Epithelial cell of proximal tubule (primary cell): ENCODE data around the gene TTC39C. TPM values are rescaled to one million over a fixed set of nuclear protein-coding genes. Genes with fewer than 3 reads are reported as not detected.

Source experiments
- DNase-seq: peaks from one replicate; pipeline ENCODE4 v3.0.0-alpha.2; 2011; ENCODE audit warnings: low read depth
- H3K4me3 ChIP-seq: 2 replicates; pipeline ENCODE4 v1.5.1; 2011; ENCODE audit warnings: low read depth, mild to moderate bottlenecking, low read length
- total RNA-seq: library from RNA; depleted of rRNA; stranded (reverse); fragments of >200 nt; gene quantifications from 2 replicates; pipeline ENCODE4 v1.2.3, GENCODE V29; 2015
- TF ChIP-seq, protein P1 (sequence below): conservative IDR thresholded peaks from 2 replicates; pipeline ENCODE4 v1.5.1; 2012; ENCODE audit warnings: low read depth, mild to moderate bottlenecking, low read length

The TTC39C gene
- total RNA-seq, 1 donor from 2014 or later = 11.2 TPM

DNA sequence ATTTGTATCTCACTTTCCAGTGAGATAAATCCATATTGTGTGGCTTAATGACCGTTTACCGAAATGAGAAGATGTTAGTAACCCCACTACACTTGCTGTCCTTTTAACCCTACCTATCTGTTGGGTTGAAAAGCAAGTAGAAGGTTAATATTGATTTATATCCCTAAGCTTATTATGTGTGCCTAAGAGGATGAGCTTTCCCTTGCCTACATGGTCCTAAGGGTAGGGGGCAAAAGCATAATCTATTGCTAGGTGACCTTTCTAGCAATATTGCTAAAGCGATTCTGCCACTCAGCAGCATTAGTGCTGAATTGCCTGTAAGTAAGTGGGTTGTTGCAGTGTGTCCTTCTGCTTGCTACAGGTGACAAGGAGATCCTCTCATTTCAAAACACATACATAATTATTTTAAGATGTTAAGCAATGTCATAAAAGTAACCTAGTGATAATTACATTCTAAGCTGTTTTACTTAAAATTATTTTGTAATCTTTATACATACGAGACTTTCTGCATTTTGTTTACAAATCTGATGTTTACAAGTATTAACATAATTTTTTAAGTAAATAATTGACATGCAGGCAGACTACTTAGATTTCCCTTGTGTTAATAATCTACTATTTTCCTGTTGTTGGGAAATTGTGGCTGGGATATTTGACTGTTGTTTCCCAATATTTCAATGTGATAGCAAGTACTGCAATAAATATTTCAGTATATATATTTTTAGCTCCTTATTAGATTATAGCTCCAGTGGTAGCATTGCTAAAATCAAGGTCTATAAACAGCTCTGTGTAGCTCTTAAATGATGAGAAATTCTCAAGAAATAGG is 75.2 kb downstream of the TTC39C start:
- H3K4me3 ChIP-seq = no peak overlapping the region
- TF ChIP-seq, protein P1, sequence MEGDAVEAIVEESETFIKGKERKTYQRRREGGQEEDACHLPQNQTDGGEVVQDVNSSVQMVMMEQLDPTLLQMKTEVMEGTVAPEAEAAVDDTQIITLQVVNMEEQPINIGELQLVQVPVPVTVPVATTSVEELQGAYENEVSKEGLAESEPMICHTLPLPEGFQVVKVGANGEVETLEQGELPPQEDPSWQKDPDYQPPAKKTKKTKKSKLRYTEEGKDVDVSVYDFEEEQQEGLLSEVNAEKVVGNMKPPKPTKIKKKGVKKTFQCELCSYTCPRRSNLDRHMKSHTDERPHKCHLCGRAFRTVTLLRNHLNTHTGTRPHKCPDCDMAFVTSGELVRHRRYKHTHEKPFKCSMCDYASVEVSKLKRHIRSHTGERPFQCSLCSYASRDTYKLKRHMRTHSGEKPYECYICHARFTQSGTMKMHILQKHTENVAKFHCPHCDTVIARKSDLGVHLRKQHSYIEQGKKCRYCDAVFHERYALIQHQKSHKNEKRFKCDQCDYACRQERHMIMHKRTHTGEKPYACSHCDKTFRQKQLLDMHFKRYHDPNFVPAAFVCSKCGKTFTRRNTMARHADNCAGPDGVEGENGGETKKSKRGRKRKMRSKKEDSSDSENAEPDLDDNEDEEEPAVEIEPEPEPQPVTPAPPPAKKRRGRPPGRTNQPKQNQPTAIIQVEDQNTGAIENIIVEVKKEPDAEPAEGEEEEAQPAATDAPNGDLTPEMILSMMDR = no peak
- no peak for DNase-seq

GRCh38 chr18:24090876-24091275 is 76.3 kb downstream of the TTC39C start:
- no peak for DNase-seq
- no peak overlapping the region for H3K4me3 ChIP-seq
- TF ChIP-seq, protein P1 = no peak

- TF ChIP-seq, protein P1 = no peak
- no peak overlapping the region for H3K4me3 ChIP-seq
- DNase-seq = no peak
Observed at GRCh38 chr18:24094561-24094960, 80.0 kb downstream of the TTC39C start.

- TF ChIP-seq, protein P1 = no peak
- H3K4me3 ChIP-seq = no peak overlapping the region
- DNase-seq = no peak
Observed at GRCh38 chr18:24095976-24096375, 81.4 kb downstream of the TTC39C start.

GRCh38 chr18:24103320-24104021 is 88.9 kb downstream of the TTC39C start:
- TF ChIP-seq, protein P1 = no peak
- DNase-seq = no peak
- H3K4me3 ChIP-seq = no peak overlapping the region

- no peak overlapping the region for H3K4me3 ChIP-seq
- DNase-seq = no peak
- TF ChIP-seq, protein P1 = no peak
Observed at GRCh38 chr18:24104486-24104885, 89.9 kb downstream of the TTC39C start.
